A549 (cell line): ENCODE results near the gene SIRPA. TPM values are rescaled to one million over a fixed set of nuclear protein-coding genes. Genes with fewer than 3 reads are reported as not detected.
A peak's percentile ranks its signal among the peaks of the same experiment; 100 is the strongest.

ENCODE experiments used
- ATAC-seq, 2 experiments: fragments of 200-7000 bp in 1 of 2; fragments of >200 bp in 1 of 2; cut with Nextera tagmentation in 1 of 2; cut with Tn5 transposase in 1 of 2; 3 replicates each; pipeline versions ENCODE4 v1.8.0 to v1.9.1; 2018 to 2020; ENCODE audit warnings: mild to moderate bottlenecking in 1 of 2, moderate library complexity in 1 of 2
- CTCF ChIA-PET: fragments of 300-600 bp; sonication (Branson Sonifier 250); formaldehyde crosslinking; extraction: SDS; loops from one replicate; lab custom pipeline; 2021; ENCODE audit warnings: antibody characterized with exemption, inconsistent platforms; lab: Yijun Ruan, JAX
- POLR2A ChIA-PET: fragments of 350-600 bp; formaldehyde crosslinking; extraction: SDS; loops from one replicate; lab custom pipeline; 2021; ENCODE audit warnings: antibody characterized with exemption, inconsistent platforms; lab: Yijun Ruan, JAX
- DNase-seq, 2 experiments: peaks; one replicate each; pipeline versions ENCODE4 v3.0.0 to v3.0.0-alpha.2; 2011 to 2016; ENCODE audit warnings: low read depth in 1 of 2, low spot score in 1 of 2
- FAIRE-seq: peaks from 2 replicates; lab custom pipeline; 2011; peaks lifted over from hg19 to GRCh38; lab: Jason Lieb, UNC
- H3K27ac ChIP-seq, 2 experiments: fragments of >200 bp; sonication (Bioruptor Twin); formaldehyde crosslinking; 3 replicates each; pipeline ENCODE4 v1.5.1; 2016 to 2017
- H3K4me1 ChIP-seq: fragments of >200 bp; sonication (Bioruptor Twin); formaldehyde crosslinking; 3 replicates; pipeline ENCODE4 v1.6.1; 2016
- H3K4me2 ChIP-seq: fragments of >200 bp; sonication (Bioruptor Twin); formaldehyde crosslinking; 3 replicates; pipeline ENCODE4 v1.6.1; 2016
- H3K4me3 ChIP-seq: fragments of >200 bp; sonication (Bioruptor Twin); formaldehyde crosslinking; 3 replicates; pipeline ENCODE4 v1.5.1; 2016
- H3K9me3 ChIP-seq: fragments of >200 bp; sonication (Bioruptor Twin); formaldehyde crosslinking; 3 replicates; pipeline ENCODE4 v1.6.1; 2016
- ATOH8 ChIP-seq: fragments of 250-450 bp; sonication (Bioruptor Pico); IDR thresholded peaks from 2 replicates; pipeline ENCODE4 v1.5.0; 2020; ENCODE audit warnings: low read depth, mild to moderate bottlenecking, moderate library complexity
- BCL3 ChIP-seq: fragments of >200 bp; sonication (Bioruptor Twin); formaldehyde crosslinking; IDR thresholded peaks from 3 replicates; pipeline ENCODE4 v1.6.1; 2016
- CTCF ChIP-seq: fragments of >200 bp; sonication (Bioruptor Twin); formaldehyde crosslinking; IDR thresholded peaks from 3 replicates; pipeline ENCODE4 v1.5.1; 2016
- E2F6 ChIP-seq: IDR thresholded peaks from 2 replicates; pipeline ENCODE4 v1.6.1; 2012; ENCODE audit warnings: low read depth, borderline replicate concordance
- EHF ChIP-seq: fragments of 250-450 bp; sonication (Bioruptor Pico); IDR thresholded peaks from 2 replicates; pipeline ENCODE4 v1.5.0; 2020; ENCODE audit warnings: mild to moderate bottlenecking
- EHMT2 ChIP-seq: fragments of 200-600 bp; sonication (generic); IDR thresholded peaks from 2 replicates; pipeline ENCODE4 v1.6.1; 2016; ENCODE audit warnings: antibody characterized with exemption, low read depth, mild to moderate bottlenecking, moderate library complexity
- FOSB ChIP-seq: fragments of 250-450 bp; sonication (Bioruptor Pico); IDR thresholded peaks from 2 replicates; pipeline ENCODE4 v1.5.0; 2020; ENCODE audit warnings: mild to moderate bottlenecking, moderate library complexity
- FOSL2 ChIP-seq, 2 experiments: fragments of 450-650 bp in 1 of 2; fragments of >200 bp in 1 of 2; sonication (Bioruptor Twin) in 1 of 2; formaldehyde crosslinking; IDR thresholded peaks; 2 replicates each; pipeline versions ENCODE4 v1.5.0 to v1.6.1; 2016 to 2020; ENCODE audit warnings: mild to moderate bottlenecking in 1 of 2, moderate library complexity in 1 of 2
- FOXS1 ChIP-seq: fragments of 250-450 bp; sonication (Bioruptor Pico); IDR thresholded peaks from 2 replicates; pipeline ENCODE4 v1.5.0; 2020; ENCODE audit warnings: mild to moderate bottlenecking, moderate library complexity
- HDAC2 ChIP-seq: fragments of 200-600 bp; sonication (generic); IDR thresholded peaks from 2 replicates; pipeline ENCODE4 v1.6.1; 2016
- HEYL ChIP-seq: fragments of 250-450 bp; sonication (Bioruptor Pico); IDR thresholded peaks from 2 replicates; pipeline ENCODE4 v1.8.0; 2021; ENCODE audit warnings: mild to moderate bottlenecking, moderate library complexity
- HMGXB4 ChIP-seq: fragments of 250-450 bp; sonication (Bioruptor Pico); IDR thresholded peaks from 2 replicates; pipeline ENCODE4 v1.5.0; 2021; ENCODE audit warnings: mild to moderate bottlenecking, moderate library complexity, borderline replicate concordance
- HOXA7 ChIP-seq: fragments of 250-450 bp; sonication (Bioruptor Pico); IDR thresholded peaks from 2 replicates; pipeline ENCODE4 v1.5.0; 2020; ENCODE audit warnings: mild to moderate bottlenecking, moderate library complexity
- KDM1A ChIP-seq: fragments of 200-600 bp; sonication (generic); IDR thresholded peaks from 2 replicates; pipeline ENCODE4 v1.6.1; 2016; ENCODE audit warnings: low read depth, mild to moderate bottlenecking
- KDM5A ChIP-seq: fragments of 200-600 bp; sonication (generic); IDR thresholded peaks from 2 replicates; pipeline ENCODE4 v1.6.1; 2016; ENCODE audit warnings: antibody characterized with exemption, mild to moderate bottlenecking
- MAX ChIP-seq: IDR thresholded peaks from 2 replicates; pipeline ENCODE4 v1.6.1; 2012
- RAD21 ChIP-seq, 2 experiments: fragments of >200 bp in 1 of 2; sonication (Bioruptor Twin) in 1 of 2; formaldehyde crosslinking in 1 of 2; IDR thresholded peaks in 1 of 2; conservative IDR thresholded peaks in 1 of 2; 2 replicates in 1 of 2; 3 replicates in 1 of 2; pipeline ENCODE4 v1.6.1; 2012 to 2018; ENCODE audit warnings: inconsistent platforms in 1 of 2
- RFX5 ChIP-seq: fragments of 450-650 bp; IDR thresholded peaks from 2 replicates; pipeline ENCODE4 v1.7.1; 2014; ENCODE audit warnings: antibody characterized with exemption, mild to moderate bottlenecking, moderate library complexity
- SMC3 ChIP-seq: fragments of >200 bp; sonication (Bioruptor Twin); formaldehyde crosslinking; IDR thresholded peaks from 3 replicates; pipeline ENCODE4 v1.6.1; 2018; ENCODE audit warnings: inconsistent platforms
- WGBS: methylation state at CpG from one replicate; pipeline ENCODE4 v1.1.6; 2017; ENCODE audit errors: missing lambda C conversion rate; 5-methylcytosine and 5-hydroxymethylcytosine counted together
- polyA plus RNA-seq, 4 experiments: library from polyadenylated mRNA; depleted of rRNA in 3 of 4; stranded (reverse); fragments of >200 nt; fragmentation: RNase III in 1 of 4; extraction: RNeasy Plus Mini Kit Qiagen cat#74134 plus additional on column Dnase treatment in 1 of 4; gene quantifications; 2 replicates in 3 of 4; 3 replicates in 1 of 4; pipeline ENCODE4 v1.2.3, GENCODE V29; 2011 to 2017

SIRPA gene
- polyA plus RNA-seq, 2 of the 4 experiments (the other 2 are of a cell fraction) = 12.8 to 21.6 TPM

- no peak overlapping the region for H3K4me3 ChIP-seq
- CTCF ChIA-PET = interaction anchor here (0.8 to 2.4 kb wide), 5 partner anchors 10 to 256 kb away, joined by 3 to 6 read pairs (median 3); no protein-coding TSS in a partner anchor
- 91% methylated on average over 3 of the region's 3 CpGs for WGBS
- peak overlapping the region in 1 of 2 experiments; percentile 24; a peak in 1 of 6 replicates for H3K27ac ChIP-seq
- no peak overlapping the region for H3K4me2 ChIP-seq
- no peak for FAIRE-seq
- no peaks in the 10 kb centered on the region for H3K9me3 ChIP-seq
- ATAC-seq = no peak
- POLR2A ChIA-PET = no interaction called here
- H3K4me1 ChIP-seq = peaks cover 31% of the 10 kb centered on the region
- DNase-seq = no peak
- TF ChIP-seq MAX (no peak), FOXS1 (CRISPR knock-in tag) (no peak), HOXA7 (no peak), FOSL2 (IDR thresholded peaks at IDR 0.05) (no peak), FOSL2 (CRISPR knock-in tag; IDR thresholded peaks at IDR 0.05) (no peak), KDM1A (no peak), FOSB (CRISPR knock-in tag) (no peak), CTCF (no peak), E2F6 (no peak), HDAC2 (no peak), HMGXB4 (CRISPR knock-in tag) (no peak), ATOH8 (CRISPR knock-in tag) (no peak), RFX5 (no peak), EHF (CRISPR knock-in tag) (no peak), EHMT2 (no peak), RAD21 (conservative IDR thresholded peaks at IDR 0.05 in 1 of 2, IDR thresholded peaks at IDR 0.05 in 1 of 2) (no peak), HEYL (CRISPR knock-in tag) (no peak), SMC3 (no peak)
These were observed 20.5 kb downstream of the SIRPA start for GRCh38 chr20:1915725-1916124.

- ATAC-seq = no peak
- TF ChIP-seq KDM5A = no peak
- TF ChIP-seq BCL3 = no peak
- no peak for FAIRE-seq
- Histone ChIP-seq H3K4me1 (peaks cover 37% of the 10 kb centered on the region), H3K9me3 (no peaks in the 10 kb centered on the region), H3K4me2 (no peak overlapping the region), H3K27ac (no peak overlapping the region), H3K4me3 (no peak overlapping the region)
- ChIA-PET POLR2A (no interaction called here), CTCF (interaction anchor here (1.2 to 2.4 kb wide), 2 partner anchors 8 to 255 kb away, joined by 3 to 6 read pairs; no protein-coding TSS in a partner anchor)
- 97% methylated on average over 1 of the region's 1 CpG for WGBS
- DNase-seq = no peak
These were observed 22.6 kb downstream of the SIRPA start for GRCh38 chr20:1917786-1918185.
